Caki2 (cell line): ENCODE measurements around the gene NAA80. TPM values are rescaled to one million over a fixed set of nuclear protein-coding genes. Genes with fewer than 3 reads are reported as not detected.
"Not testable (repeated sequence)": the region's sequence is repeated elsewhere in the genome, so short reads cannot be mapped to it uniquely, and the experiment has no call there.

ENCODE experiments used
- DNase-seq: peaks from one replicate; pipeline ENCODE4 v3.0.0-alpha.2; 2015; ENCODE audit warnings: low read depth
- in situ Hi-C: cut with HindIII; loops from 2 replicates; pipeline ENCODE4 v1.10.0; 2016; ENCODE audit warnings: low sequenced_read_pairs, low pct_unique_long_range_greater_than_20kb, mixed read lengths
- total RNA-seq: library from RNA; depleted of rRNA; stranded (reverse); fragments of >200 nt; shearing (Covaris generic); gene quantifications from 2 replicates; pipeline ENCODE4 v1.2.3, GENCODE V29; 2014; ENCODE audit warnings: low replicate concordance

NAA80 gene
- total RNA-seq, 1 experiment from 2014 or later, result 8.3 TPM

DNA sequence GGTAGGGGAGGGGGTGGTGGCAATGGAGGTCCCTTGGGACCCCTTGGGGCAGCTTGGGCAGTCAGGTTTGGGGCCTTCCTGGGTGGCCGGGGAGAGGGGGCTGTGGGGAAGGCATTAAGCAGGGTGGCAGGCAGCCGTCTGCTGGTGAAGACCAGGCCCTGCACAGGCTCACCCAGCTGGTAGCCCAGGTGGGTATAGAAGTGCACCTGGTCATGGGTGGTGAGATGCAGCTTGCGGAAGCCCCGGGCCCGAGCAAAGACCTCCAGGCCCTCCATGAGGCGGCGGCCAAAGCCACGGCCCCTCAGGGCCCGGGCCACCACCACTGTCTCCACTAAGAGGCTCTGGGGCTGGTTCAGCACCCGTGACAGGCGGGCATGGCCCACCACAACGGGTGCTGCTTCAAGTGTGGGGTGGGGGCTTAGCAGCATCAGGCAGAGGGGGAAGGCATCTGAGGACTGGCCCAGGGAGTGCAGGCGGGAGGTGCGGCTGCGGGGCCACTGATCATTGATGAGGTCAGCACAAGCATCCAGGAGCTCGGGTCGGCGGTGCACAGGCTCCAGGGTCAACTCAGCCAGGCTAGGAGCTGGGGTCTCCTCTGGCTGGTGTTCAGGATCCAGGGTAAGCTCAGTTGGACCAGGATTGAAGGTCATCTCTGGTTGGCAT, 2.4 kb downstream of the NAA80 start:
- in situ Hi-C loops, result no loop called here
- DNase-seq, result no peak

- in situ Hi-C loops, result no loop called here
- no peak for DNase-seq
These were observed 3.4 kb downstream of the NAA80 start for GRCh38 chr3:50295553-50296431.

GRCh38 chr3:50294492-50295403, 4.5 kb downstream of the NAA80 start:
- no peak for DNase-seq
- in situ Hi-C loops, result no loop called here

DNA sequence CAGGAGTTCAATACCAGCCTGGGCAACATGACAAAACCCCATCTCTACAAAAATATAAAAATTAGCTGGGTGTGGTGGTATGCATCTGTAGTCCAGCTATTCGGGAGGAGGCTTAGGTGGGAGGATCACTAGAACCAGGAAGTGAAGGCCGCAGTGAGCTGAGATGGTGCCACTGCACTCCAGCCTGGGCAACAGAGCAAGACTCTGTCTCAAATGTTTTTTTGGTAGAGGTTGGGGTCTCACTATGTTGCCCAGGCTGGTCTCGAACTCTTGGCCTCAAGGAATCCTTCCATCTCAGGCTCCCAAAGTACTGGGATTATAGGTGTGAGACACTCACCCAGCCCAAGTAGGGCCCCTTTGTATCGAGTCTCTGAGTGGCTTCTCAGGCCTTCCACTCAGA, 5.1 kb downstream of the NAA80 start:
- in situ Hi-C loops, result no loop called here
- DNase-seq, result no peak

DNA sequence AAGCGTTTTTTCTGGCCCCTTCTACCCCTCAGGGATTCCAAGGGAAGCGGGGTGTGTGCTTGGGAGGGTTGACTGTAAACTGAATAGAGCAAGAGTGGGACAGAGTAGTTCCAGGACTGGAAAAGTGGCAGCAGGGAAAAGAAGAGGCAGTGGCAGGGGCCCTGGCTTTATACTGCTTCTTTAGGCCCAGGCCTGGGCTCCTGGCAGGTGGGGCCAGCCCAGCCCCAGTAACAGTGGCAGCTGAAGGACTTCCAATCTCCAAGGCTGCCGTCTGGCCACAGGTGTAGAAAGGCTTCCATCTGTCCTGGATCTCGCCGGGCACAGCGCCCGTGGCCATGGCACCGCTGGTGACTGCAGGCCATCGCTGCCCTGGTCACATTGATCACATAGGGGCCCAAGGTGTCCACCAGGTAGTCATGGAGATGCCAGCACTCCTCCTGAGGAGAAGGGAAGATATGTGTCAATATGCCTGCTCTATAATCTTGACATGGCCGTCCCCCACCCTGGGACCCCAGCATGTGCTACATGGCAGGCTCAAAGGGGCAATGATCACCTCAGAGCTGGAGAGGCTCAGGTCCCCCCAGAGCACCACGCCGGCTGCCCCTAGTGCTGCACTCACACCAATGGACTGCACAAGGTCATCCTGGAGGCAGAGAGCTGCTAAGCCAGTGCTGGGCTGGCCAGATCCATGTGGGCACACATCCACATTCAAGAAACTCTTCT, 6.0 kb downstream of the NAA80 start:
- in situ Hi-C loops, result no loop called here
- DNase-seq, result no peak

GRCh38 chr3:50292159-50293078, 6.8 kb downstream of the NAA80 start, which contains the start of gene IFRD2:
Gene IFRD2, minus strand, starts transcription at chr3:50292429. Its CDS starts 155 bp downstream, at chr3:50292274.
- DNase-seq, result peak; percentile 89
- in situ Hi-C loops, result no loop called here

GRCh38 chr3:50290161-50290641, 9.0 kb downstream of the NAA80 start:
- DNase-seq, result no peak
- in situ Hi-C loops, result no loop called here

DNA sequence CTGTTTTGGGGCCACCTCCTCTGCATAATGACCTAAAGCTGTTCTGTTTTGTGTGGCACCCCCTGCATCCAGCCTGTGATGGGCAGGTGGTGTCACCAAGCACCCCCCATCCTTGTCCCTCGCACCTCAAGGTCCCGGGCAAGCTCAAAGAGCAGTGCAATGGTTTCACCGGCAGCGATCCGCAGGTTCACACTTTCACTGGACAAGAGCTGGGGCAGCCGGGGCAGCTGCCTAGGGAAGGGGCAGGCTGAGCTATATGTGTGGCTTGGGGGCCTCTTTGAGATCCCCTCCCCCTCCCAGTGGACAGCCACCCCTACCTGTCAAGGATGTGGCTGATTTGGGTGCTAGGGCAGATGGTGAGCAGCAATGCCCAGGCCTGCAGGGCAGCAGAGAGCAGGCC, 10.1 kb downstream of the NAA80 start:
- DNase-seq, result no peak
- in situ Hi-C loops, result no loop called here

GRCh38 chr3:50288387-50289007, 10.7 kb downstream of the NAA80 start:
- in situ Hi-C loops, result no loop called here
- no peak for DNase-seq

- in situ Hi-C loops, result no loop called here
- DNase-seq, result no peak
These were observed 11.9 kb downstream of the NAA80 start for GRCh38 chr3:50287262-50287661.

DNA sequence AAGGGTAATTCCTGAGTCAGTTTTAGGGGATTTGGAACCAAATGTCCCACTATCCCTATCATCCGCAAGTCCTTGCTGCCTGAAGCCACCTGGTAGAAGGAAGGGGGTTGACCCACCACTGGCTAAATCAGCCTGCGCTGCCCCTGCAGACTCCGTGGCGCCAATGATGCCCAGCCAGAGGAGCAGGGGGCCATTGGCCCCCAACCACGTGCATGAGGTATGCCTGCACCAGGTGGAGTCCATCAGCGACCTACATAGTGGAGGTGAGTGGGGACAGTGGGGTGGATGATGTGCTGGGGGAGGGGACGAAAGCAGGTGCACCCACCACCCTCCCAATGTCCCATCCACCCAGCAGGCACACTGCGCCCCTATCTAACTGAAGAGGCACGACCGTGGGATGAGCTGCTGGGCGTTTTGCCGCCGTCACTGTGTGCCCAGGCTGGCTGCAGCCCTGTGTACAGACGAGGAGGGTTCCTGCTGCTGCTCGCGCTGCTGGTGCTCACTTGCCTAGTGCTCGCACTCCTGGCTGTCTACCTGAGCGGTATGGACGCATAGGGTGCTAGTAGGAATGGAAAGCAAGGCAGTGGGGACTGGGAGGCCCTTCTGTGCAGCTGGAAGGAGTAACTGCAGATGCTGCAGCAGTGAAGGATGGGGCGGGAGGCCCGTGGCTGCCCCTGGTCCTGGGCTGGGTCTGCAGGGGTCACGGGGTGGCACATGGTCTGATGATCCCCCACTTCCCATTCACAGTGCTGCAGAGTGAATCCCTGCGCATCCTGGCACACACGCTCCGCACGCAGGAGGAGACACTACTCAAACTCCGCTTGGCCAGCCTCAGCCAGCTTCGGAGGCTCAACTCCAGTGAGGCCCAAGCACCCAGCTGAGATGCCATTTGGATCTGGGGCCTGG, 12.6 kb downstream of the NAA80 start:
- DNase-seq, result no peak
- in situ Hi-C loops, result no loop called here

- DNase-seq, in situ Hi-C loops: not testable (repeated sequence)
These were observed 15.1 kb downstream of the NAA80 start for GRCh38 chr3:50284121-50284520.

DNA sequence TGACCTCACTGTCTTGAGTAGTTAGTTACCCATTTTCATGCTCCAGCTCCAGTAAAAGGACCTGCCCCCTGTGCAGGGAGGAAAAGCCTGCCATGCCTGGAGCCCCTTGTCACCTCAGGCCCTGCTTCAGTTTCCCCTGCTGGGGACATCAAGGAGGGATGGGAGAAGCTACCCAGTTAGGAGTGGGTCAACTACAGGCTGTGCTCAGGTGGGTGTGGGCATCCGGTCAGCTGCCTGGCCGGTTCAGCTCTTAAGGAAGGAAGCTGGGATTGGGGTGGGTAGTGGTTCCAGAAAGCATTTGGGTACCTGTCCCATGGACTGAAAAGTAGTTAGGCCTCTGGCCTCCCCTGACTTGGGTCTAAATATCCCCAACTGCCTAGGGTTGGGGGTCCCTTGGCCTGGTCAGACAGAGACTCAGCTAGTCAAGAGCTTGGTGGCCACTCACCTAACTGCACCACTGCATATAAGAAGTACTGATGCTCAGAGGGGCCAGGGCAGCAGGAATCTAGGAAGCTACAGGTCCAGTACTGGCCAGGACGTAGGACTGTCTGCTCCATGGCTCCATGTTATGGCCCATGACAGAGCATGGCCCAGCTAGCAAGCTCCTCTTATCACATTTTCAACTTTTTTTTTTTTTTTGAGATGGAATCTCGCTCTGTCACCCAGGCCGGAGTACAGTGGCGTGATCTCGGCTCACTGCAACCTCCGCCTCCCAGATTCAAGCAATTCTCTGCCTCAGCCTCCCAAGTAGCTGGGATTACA, 19.8 kb downstream of the NAA80 start:
- no peak for DNase-seq
- in situ Hi-C loops, result no loop called here

GRCh38 chr3:50278880-50279224, 20.4 kb downstream of the NAA80 start, which contains the start of gene LSMEM2:
Gene LSMEM2, plus strand, starts transcription at chr3:50279087. Its CDS starts 27 bp downstream, at chr3:50279114.
- no peak for DNase-seq
- in situ Hi-C loops, result no loop called here
